PC-9 (cell line): ENCODE data around the gene SUSD2. TPM values are rescaled to one million over a fixed set of nuclear protein-coding genes. Genes with fewer than 3 reads are reported as not detected.
"Not testable (repeated sequence)": the region's sequence is repeated elsewhere in the genome, so short reads cannot be mapped to it uniquely, and the experiment has no call there.

Source experiments
- BruUV-seq: library from RNA; stranded (reverse); fragments of 400-500 nt; replicated peaks from 2 replicates; lab custom pipeline; 2021; lab: Mats Ljungman, UMichigan
- CTCF ChIA-PET: fragments of 300-600 bp; sonication (Branson Sonifier 250); formaldehyde crosslinking; loops from one replicate; lab custom pipeline; 2022; ENCODE audit warnings: antibody characterized with exemption; lab: Charles Lee
- POLR2A ChIA-PET: fragments of 300-600 bp; sonication (Branson Sonifier 250); formaldehyde crosslinking; loops from one replicate; lab custom pipeline; 2022; ENCODE audit warnings: antibody characterized with exemption; ENCODE audit not compliant: unreplicated experiment; lab: Charles Lee
- DNase-seq, 2 experiments: peaks; one replicate each; pipeline versions ENCODE4 v3.0.0 to v3.0.0-alpha.2; 2015 to 2022; ENCODE audit warnings: mixed read lengths in 1 of 2
- H2AFZ ChIP-seq: fragments of 200-600 bp; sonication (generic); 2 replicates; pipeline ENCODE4 v1.8.1; 2017; ENCODE audit warnings: antibody characterized with exemption
- H3F3A ChIP-seq: fragments of 200-600 bp; sonication (generic); 2 replicates; pipeline ENCODE4 v1.8.1; 2017; ENCODE audit warnings: antibody characterized with exemption, mild to moderate bottlenecking, low read depth; ENCODE audit not compliant: insufficient read depth
- H3K27ac ChIP-seq: fragments of 200-600 bp; sonication (generic); 2 replicates; pipeline ENCODE4 v1.6.1; 2016; ENCODE audit warnings: mixed run types
- H3K27me3 ChIP-seq: fragments of 200-600 bp; sonication (generic); 2 replicates; pipeline ENCODE4 v1.6.1; 2016; ENCODE audit warnings: low read depth, mixed run types; ENCODE audit not compliant: insufficient read depth
- H3K36me3 ChIP-seq: fragments of 200-600 bp; sonication (generic); 2 replicates; pipeline ENCODE4 v1.6.1; 2016; ENCODE audit warnings: low read depth, mixed run types
- H3K4me1 ChIP-seq: fragments of 200-600 bp; sonication (generic); replicated peaks from 2 replicates; pipeline ENCODE4 v1.6.1; 2016; ENCODE audit warnings: mixed run types; ENCODE audit not compliant: insufficient read depth
- H3K4me2 ChIP-seq: fragments of 200-600 bp; sonication (generic); 2 replicates; pipeline ENCODE4 v1.6.1; 2017; ENCODE audit warnings: mixed run types
- H3K4me3 ChIP-seq: fragments of 200-600 bp; sonication (generic); 2 replicates; pipeline ENCODE4 v1.6.1; 2016; ENCODE audit warnings: mixed run types
- H3K79me2 ChIP-seq: fragments of 200-600 bp; sonication (generic); 2 replicates; pipeline ENCODE4 v1.6.1; 2017; ENCODE audit warnings: low read depth, mixed run types
- H3K9me2 ChIP-seq: fragments of 200-600 bp; sonication (generic); 2 replicates; pipeline ENCODE4 v1.8.1; 2017; ENCODE audit warnings: mild to moderate bottlenecking; ENCODE audit not compliant: insufficient read depth
- H3K9me3 ChIP-seq: fragments of 200-600 bp; sonication (generic); 2 replicates; pipeline ENCODE4 v1.8.1; 2016; ENCODE audit warnings: low read depth; ENCODE audit not compliant: insufficient read depth
- H4K20me1 ChIP-seq: fragments of 200-600 bp; sonication (generic); 2 replicates; pipeline ENCODE4 v1.8.1; 2017; ENCODE audit not compliant: insufficient read depth
- CTCF ChIP-seq: fragments of 200-600 bp; sonication (generic); conservative IDR thresholded peaks from 2 replicates; pipeline ENCODE4 v1.6.1; 2017; ENCODE audit warnings: mixed run types, antibody characterized with exemption, mild to moderate bottlenecking, moderate library complexity
- EZH2 ChIP-seq: fragments of 200-600 bp; sonication (generic); IDR thresholded peaks from 2 replicates; pipeline ENCODE4 v1.8.0; 2017; ENCODE audit warnings: antibody characterized with exemption, low read depth
- intact Hi-C: fragments of 100-400 bp; cut with micrococcal nuclease; formaldehyde crosslinking; loops from one replicate; pipeline ENCODE4 v1.10.0; 2022; ENCODE audit not compliant: unreplicated experiment
- total RNA-seq: library from RNA; stranded (reverse); gene quantifications from 2 replicates; pipeline ENCODE4 v1.2.3, GENCODE V29; 2021

SUSD2 gene
- total RNA-seq, 1 experiment from 2014 or later = 5.5 TPM

- H3K27ac ChIP-seq, H3K27me3 ChIP-seq, H2AFZ ChIP-seq, H3K9me3 ChIP-seq, H4K20me1 ChIP-seq, intact Hi-C loops, DNase-seq, POLR2A ChIA-PET, CTCF ChIA-PET, BruUV-seq, H3K4me3 ChIP-seq, H3K36me3 ChIP-seq, H3K9me2 ChIP-seq, H3K79me2 ChIP-seq, H3K4me2 ChIP-seq: not testable (repeated sequence)
- Histone ChIP-seq H3K4me1 (peaks cover 25% of the 10 kb centered on the region), H3F3A (peaks cover 21% of the 10 kb centered on the region)
Measured at GRCh38 chr22:24213111-24213510, 31.8 kb downstream of the SUSD2 start.

DNA sequence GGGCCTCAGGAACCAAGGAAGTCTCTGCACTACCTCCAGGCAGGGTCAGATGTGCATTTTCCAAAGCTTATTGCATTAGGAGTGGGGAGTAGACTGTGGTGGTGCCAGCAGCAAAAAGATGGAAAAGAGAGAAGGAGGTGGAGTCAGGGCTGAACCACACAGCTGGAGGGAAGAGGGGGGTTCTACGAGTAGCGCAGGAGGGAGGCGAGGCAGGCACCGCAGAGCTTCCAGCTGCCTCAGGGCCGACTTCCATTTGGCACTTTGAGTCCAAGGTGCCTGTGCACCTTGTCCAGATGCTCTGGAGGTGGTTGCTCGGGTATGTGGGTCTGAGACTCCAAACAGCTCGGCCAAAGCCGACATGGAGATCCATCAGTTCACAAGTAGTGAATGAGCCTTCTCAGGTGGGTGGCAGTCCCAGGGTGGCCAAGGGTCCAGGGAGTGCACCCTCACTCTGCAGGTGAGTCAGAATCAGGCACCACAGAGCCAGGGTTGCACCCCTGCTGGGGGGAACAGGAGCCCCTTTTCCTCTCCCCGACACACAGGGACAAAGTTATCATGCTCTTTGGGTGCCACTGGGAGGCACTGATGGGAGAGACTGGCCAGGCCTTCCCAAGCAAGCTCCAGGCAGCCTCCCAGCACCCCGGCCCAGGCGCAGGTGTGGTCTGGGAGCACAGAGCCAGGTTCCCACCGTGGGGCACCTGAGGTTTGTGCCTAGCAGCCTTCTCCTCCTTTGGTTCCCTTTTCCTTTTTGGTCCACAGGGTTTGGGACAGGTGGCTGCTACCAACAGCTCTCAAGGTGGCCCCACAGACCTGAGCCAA lies 33.4 kb downstream of the SUSD2 start:
- BruUV-seq = no TSS peak
- ChIA-PET POLR2A (no interaction called here), CTCF (interaction anchor here (0.6 kb wide), 1 partner anchor 27 kb away, joined by 5 read pairs; no protein-coding TSS in a partner anchor)
- Histone ChIP-seq H3K4me1 (peaks cover 10% of the 10 kb centered on the region), H4K20me1 (no peaks in the 10 kb centered on the region), H3K9me2 (no peaks in the 10 kb centered on the region), H3K9me3 (no peaks in the 10 kb centered on the region), H3K27me3 (no peaks in the 10 kb centered on the region), H3K4me3 (no peak overlapping the region), H2AFZ (no peak overlapping the region), H3F3A (peaks cover 5% of the 10 kb centered on the region; the same call in 1 of the 2 replicates), H3K27ac (no peak overlapping the region), H3K4me2 (no peak overlapping the region), H3K79me2 (no peaks in the 10 kb centered on the region), H3K36me3 (no peaks in the 10 kb centered on the region)
- TF ChIP-seq EZH2 (no peak), CTCF (no peak)
- intact Hi-C loops = no loop called here
- DNase-seq = no peak

DNA sequence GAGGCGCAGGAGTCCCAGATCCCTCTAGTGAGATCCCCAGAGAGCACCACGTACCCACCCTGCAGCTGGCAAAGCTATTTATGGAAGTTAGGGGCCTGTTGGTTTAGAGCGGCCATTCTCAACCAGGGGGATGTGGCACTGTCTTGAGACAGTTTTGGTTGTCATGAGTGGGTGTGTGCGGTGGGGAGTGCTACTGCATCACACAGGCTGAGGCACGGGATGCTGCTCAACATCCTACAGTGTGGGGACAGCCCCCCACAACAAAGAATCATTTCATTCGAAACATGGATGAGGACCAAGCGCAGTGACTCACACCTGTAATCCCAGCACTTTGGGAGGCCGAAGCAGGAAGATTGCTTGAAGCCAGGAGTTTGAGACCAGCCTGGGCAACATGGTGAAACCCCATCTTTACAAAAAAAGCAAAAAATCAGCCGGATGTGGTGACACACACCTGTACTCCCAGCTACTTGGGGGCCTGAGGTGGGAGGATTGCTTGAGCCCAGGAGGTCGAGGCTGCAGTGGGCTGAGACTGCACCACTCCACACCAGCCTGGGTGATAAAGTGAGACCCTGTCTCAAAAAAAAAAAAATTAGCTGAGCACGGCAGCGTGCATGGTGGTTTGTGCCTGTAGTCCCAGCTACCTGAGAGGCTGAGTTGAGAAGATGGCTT lies 35.4 kb downstream of the SUSD2 start:
- no peaks in the 10 kb centered on the region for H4K20me1 ChIP-seq
- intact Hi-C loops = no loop called here
- H3F3A ChIP-seq = no peaks in the 10 kb centered on the region
- no peaks in the 10 kb centered on the region for H3K36me3 ChIP-seq
- no peak overlapping the region for H3K4me3 ChIP-seq
- TF ChIP-seq EZH2 (no peak), CTCF (no peak)
- no peak overlapping the region for H3K27ac ChIP-seq
- H3K27me3 ChIP-seq = no peaks in the 10 kb centered on the region
- no peaks in the 10 kb centered on the region for H3K4me1 ChIP-seq
- no peak for DNase-seq
- H2AFZ ChIP-seq = no peak overlapping the region
- no peaks in the 10 kb centered on the region for H3K79me2 ChIP-seq
- no TSS peak for BruUV-seq
- no peaks in the 10 kb centered on the region for H3K9me2 ChIP-seq
- POLR2A ChIA-PET = no interaction called here
- no peak overlapping the region for H3K4me2 ChIP-seq
- no peaks in the 10 kb centered on the region for H3K9me3 ChIP-seq
- CTCF ChIA-PET = no interaction called here
